GM12878 (cell line): ENCODE data around the gene GNGT1. TPM values are rescaled to one million over a fixed set of nuclear protein-coding genes. Genes with fewer than 3 reads are reported as not detected.
A peak's percentile ranks its signal among the peaks of the same experiment; 100 is the strongest.

Experiments used
- ATAC-seq: fragments of 200-7000 bp; cut with Tn5 transposase; 3 replicates; pipeline ENCODE4 v1.9.1; 2020; ENCODE audit warnings: mild to moderate bottlenecking, moderate library complexity
- BruUV-seq: library from RNA; stranded (reverse); fragments of 400-500 nt; replicated peaks from 2 replicates; lab custom pipeline; 2021; lab: Mats Ljungman, UMichigan
- CTCF ChIA-PET: fragments of 300-600 bp; sonication (Branson Sonifier 250); formaldehyde crosslinking; extraction: SDS; loops from one replicate; lab custom pipeline; 2021; ENCODE audit warnings: inconsistent platforms; lab: Yijun Ruan, JAX
- POLR2A ChIA-PET: fragments of 350-600 bp; formaldehyde crosslinking; extraction: SDS; loops from one replicate; lab custom pipeline; 2021; ENCODE audit warnings: inconsistent platforms; lab: Charles Lee
- RAD21 ChIA-PET: fragments of 300-600 bp; sonication (Branson Sonifier 250); formaldehyde crosslinking; loops from one replicate; lab custom pipeline; 2023; ENCODE audit warnings: antibody characterized with exemption; ENCODE audit not compliant: unreplicated experiment; lab: Charles Lee
- SMC1A ChIA-PET: fragments of 300-600 bp; sonication (Branson Sonifier 250); formaldehyde crosslinking; loops from one replicate; lab custom pipeline; 2023; ENCODE audit not compliant: unreplicated experiment, uncharacterized antibody; lab: Charles Lee
- DNase-seq: peaks from one replicate; pipeline ENCODE4 v3.0.0-alpha.2; 2011; ENCODE audit warnings: low read depth, low spot score
- FAIRE-seq: peaks from 3 replicates; lab custom pipeline; 2011; peaks lifted over from hg19 to GRCh38; lab: Jason Lieb, UNC
- H2AFZ ChIP-seq: 2 replicates; pipeline ENCODE4 v1.6.0; 2011; ENCODE audit warnings: low read depth, low read length, control low read depth; ENCODE audit not compliant: control insufficient read depth
- H3K27ac ChIP-seq: 2 replicates; pipeline ENCODE4 v1.5.1; 2011; ENCODE audit warnings: control low read depth; ENCODE audit not compliant: control insufficient read depth, insufficient read depth
- H3K27me3 ChIP-seq, 2 experiments: replicated peaks in 1 of 2; 2 replicates each; pipeline versions ENCODE4 v1.6.0 to v1.6.1; 2011; ENCODE audit warnings: low read length in 1 of 2; ENCODE audit not compliant: control insufficient read depth in 2 of 2, insufficient read depth in 2 of 2
- H3K36me3 ChIP-seq, 2 experiments: 2 replicates each; pipeline ENCODE4 v1.5.1; 2011; ENCODE audit warnings: low read length in 1 of 2; ENCODE audit not compliant: control insufficient read depth in 2 of 2, insufficient read depth in 2 of 2
- H3K4me1 ChIP-seq: 2 replicates; pipeline ENCODE4 v1.6.1; 2011; ENCODE audit warnings: mild to moderate bottlenecking, low read length, moderate library complexity, mixed read lengths; ENCODE audit not compliant: control insufficient read depth, insufficient read depth
- H3K4me2 ChIP-seq: 2 replicates; pipeline ENCODE4 v1.6.0; 2011; ENCODE audit warnings: control low read depth; ENCODE audit not compliant: control insufficient read depth, insufficient read depth
- H3K4me3 ChIP-seq: fragments of 200-600 bp; sonication (generic); 2 replicates; pipeline ENCODE4 v1.5.1; 2016
- H3K79me2 ChIP-seq: 2 replicates; pipeline ENCODE4 v1.6.0; 2011; ENCODE audit warnings: low read length; ENCODE audit not compliant: control insufficient read depth, insufficient read depth
- H3K9ac ChIP-seq: 2 replicates; pipeline ENCODE4 v1.8.0; 2011; ENCODE audit warnings: low read length, control low read depth, mixed read lengths; ENCODE audit not compliant: control insufficient read depth, insufficient read depth
- H3K9me3 ChIP-seq: replicated peaks from 3 replicates; pipeline ENCODE4 v1.5.1; 2011; ENCODE audit warnings: mild to moderate bottlenecking, low read length; ENCODE audit not compliant: control insufficient read depth, insufficient read depth
- H4K20me1 ChIP-seq: 2 replicates; pipeline ENCODE4 v1.6.0; 2011; ENCODE audit not compliant: control insufficient read depth, insufficient read depth
- ASH2L ChIP-seq: fragments of 300-600, 200-600 bp; sonication (generic); IDR thresholded peaks from 2 replicates; pipeline ENCODE4 v1.6.1; 2017; ENCODE audit warnings: low read depth, mild to moderate bottlenecking, borderline replicate concordance
- ATF2 ChIP-seq: IDR thresholded peaks from 2 replicates; pipeline ENCODE4 v1.6.1; 2012; ENCODE audit warnings: low read length, inconsistent platforms
- CBX3 ChIP-seq: fragments of 200-600 bp; sonication (generic); IDR thresholded peaks from 2 replicates; pipeline ENCODE4 v1.6.1; 2016; ENCODE audit warnings: low read depth, borderline replicate concordance
- CEBPB ChIP-seq, 2 experiments: fragments of 150-350 bp in 1 of 2; IDR thresholded peaks; 2 replicates each; pipeline ENCODE4 v1.6.1; 2012 to 2014; ENCODE audit warnings: low read depth in 2 of 2, low read length in 2 of 2, borderline replicate concordance in 1 of 2, inconsistent platforms in 1 of 2
- EGR1 ChIP-seq, 2 experiments: IDR thresholded peaks; 1 replicate in 1 of 2; 2 replicates in 1 of 2; pipeline ENCODE4 v1.6.1; 2011 to 2012; ENCODE audit warnings: low read depth in 2 of 2, low read length in 2 of 2, borderline replicate concordance in 1 of 2, mild to moderate bottlenecking in 1 of 2, moderate library complexity in 1 of 2
- GATAD2B ChIP-seq: fragments of 450-650 bp; conservative IDR thresholded peaks from 2 replicates; pipeline ENCODE4 v1.6.1; 2017; ENCODE audit warnings: low read depth, mild to moderate bottlenecking, moderate library complexity
- HCFC1 ChIP-seq: fragments of 150-350 bp; IDR thresholded peaks from 2 replicates; pipeline ENCODE4 v1.6.1; 2014; ENCODE audit warnings: low read length
- HDAC2 ChIP-seq: fragments of 200-600 bp; sonication (generic); IDR thresholded peaks from 2 replicates; pipeline ENCODE4 v1.6.1; 2017
- HDAC6 ChIP-seq: fragments of 200-600 bp; sonication (generic); IDR thresholded peaks from one replicate; pipeline ENCODE4 v1.8.0; 2017; ENCODE audit warnings: antibody characterized with exemption; ENCODE audit not compliant: unreplicated experiment
- IRF3 ChIP-seq: fragments of 450-650 bp; IDR thresholded peaks from 2 replicates; pipeline ENCODE4 v1.6.1; 2014; ENCODE audit warnings: mild to moderate bottlenecking
- LARP7 ChIP-seq: fragments of 450-650 bp; IDR thresholded peaks from 2 replicates; pipeline ENCODE4 v1.6.1; 2017; ENCODE audit warnings: mild to moderate bottlenecking
- NFYA ChIP-seq: IDR thresholded peaks from 2 replicates; pipeline ENCODE4 v1.6.1; 2011; ENCODE audit warnings: low read depth, mild to moderate bottlenecking, low read length, improper control_type of control experiment, borderline replicate concordance
- NKRF ChIP-seq: fragments of 450-650 bp; conservative IDR thresholded peaks from 2 replicates; pipeline ENCODE4 v1.6.1; 2017; ENCODE audit warnings: mild to moderate bottlenecking, moderate library complexity
- RAD51 ChIP-seq: fragments of 450-650 bp; IDR thresholded peaks from 2 replicates; pipeline ENCODE4 v1.6.1; 2016; ENCODE audit warnings: moderate library complexity, mild to moderate bottlenecking, inconsistent platforms
- RUNX3 ChIP-seq: IDR thresholded peaks from 2 replicates; pipeline ENCODE4 v1.6.1; 2012; ENCODE audit warnings: low read length, inconsistent platforms
- TCF3 ChIP-seq: IDR thresholded peaks from 2 replicates; pipeline ENCODE4 v1.6.1; 2012; ENCODE audit warnings: low read depth, mild to moderate bottlenecking, low read length, borderline replicate concordance; ENCODE audit not compliant: insufficient read depth
- ZBTB4 ChIP-seq: fragments of 450-650 bp; formaldehyde crosslinking; IDR thresholded peaks from 2 replicates; pipeline ENCODE4 v1.4.0; 2022; ENCODE audit warnings: mild to moderate bottlenecking, moderate library complexity
- WGBS: methylation state at CpG from one replicate; pipeline ENCODE4 v1.1.6; 2016; ENCODE audit warnings: low lambda C conversion rate; ENCODE audit not compliant: insufficient replicate concordance, insufficient coverage; ENCODE audit errors: missing lambda C conversion rate; 5-methylcytosine and 5-hydroxymethylcytosine counted together
- in situ Hi-C: fragments of 300-500 bp; cut with MboI; formaldehyde crosslinking; loops from 9 replicates; pipeline ENCODE4 v1.14.3; 2018; ENCODE audit warnings: mixed read lengths
- intact Hi-C: fragments of 100-400 bp; cut with micrococcal nuclease; formaldehyde crosslinking; loops from one replicate; pipeline ENCODE4 v1.14.2; 2022; ENCODE audit not compliant: unreplicated experiment
- polyA plus RNA-seq, 11 experiments: library from polyadenylated mRNA; depleted of rRNA in 4 of 11; unstranded in 6 of 11; stranded (reverse) in 5 of 11; fragments of >200 nt; fragmentation: Nextera tagmentation in 4 of 11; fragmentation: Illumina TruSeq in 1 of 11; extraction: Ambion mirVana in 4 of 11; extraction: Trizol in 1 of 11; gene quantifications; 1 replicate in 1 of 11; 2 replicates in 10 of 11; pipeline versions ENCODE4 v1.2.1 to v1.2.3, GENCODE V29; 2011 to 2016; ENCODE audit warnings: inconsistent platforms in 2 of 11, missing spikeins in 2 of 11, low read depth in 1 of 11
- total RNA-seq, 4 experiments: library from RNA; depleted of rRNA in 3 of 4; stranded (reverse); fragments of >200 nt in 3 of 4; fragmentation: Illumina TruSeq in 1 of 4; extraction: Trizol in 1 of 4; gene quantifications; 2 replicates each; pipeline versions ENCODE4 v1.2.1 to v1.2.3, GENCODE V29; 2013 to 2021

GNGT1 gene
- total and polyA plus RNA-seq, 10 of the 15 experiments (the other 5 are each of a cell fraction or from before 2014, with no cell fraction given), result not detected

- SMC1A ChIA-PET, result interaction anchor here (1.0 kb wide), 1 partner anchor 38 kb away, joined by 3 read pairs; no protein-coding TSS in a partner anchor
- CTCF ChIA-PET, result no interaction called here
- H3K9ac ChIP-seq, result no peak overlapping the region
- no peak overlapping the region for H2AFZ ChIP-seq
- ATAC-seq (no peak), FAIRE-seq (peak; percentile 13), DNase-seq (no peak)
- no peak overlapping the region for H3K4me2 ChIP-seq
- POLR2A ChIA-PET, result no interaction called here
- H3K79me2 ChIP-seq, result no peaks in the 10 kb centered on the region
- no peaks in the 10 kb centered on the region for H3K27me3 ChIP-seq
- BruUV-seq, result no TSS peak
- no peaks in the 10 kb centered on the region for H3K4me1 ChIP-seq
- in situ Hi-C loops (no loop called here), intact Hi-C loops (no loop called here)
- H3K36me3 ChIP-seq, result no peaks in the 10 kb centered on the region
- no peak overlapping the region for H3K27ac ChIP-seq
- RAD21 ChIA-PET, result no interaction called here
- H4K20me1 ChIP-seq, result no peaks in the 10 kb centered on the region
- no peak for TF ChIP-seq CEBPB (IDR thresholded peaks at IDR 0.05; ENCODE audit: borderline replicate concordance in 1 of 2, low read depth in 2 of 2, low read length in 2 of 2)
- TF ChIP-seq HDAC6, result no peak
- no peak for TF ChIP-seq ASH2L
- TF ChIP-seq TCF3, result no peak
- no peak for TF ChIP-seq EGR1 (IDR thresholded peaks at IDR 0.05; ENCODE audit: borderline replicate concordance in 1 of 2, low read depth in 2 of 2, low read length in 2 of 2)
- TF ChIP-seq GATAD2B, result no peak
- no peak for TF ChIP-seq RUNX3
- TF ChIP-seq CBX3, result no peak
- no peak for TF ChIP-seq NKRF
- TF ChIP-seq LARP7, result no peak
- no peak for TF ChIP-seq ATF2
- no peak for TF ChIP-seq IRF3
- no peak for TF ChIP-seq ZBTB4 (CRISPR knock-in tag)
- TF ChIP-seq HCFC1, result no peak
- no peak for TF ChIP-seq NFYA
- no peak for TF ChIP-seq RAD51
- TF ChIP-seq HDAC2, result no peak
- 36% methylated on average over 2 of the region's 2 CpGs for WGBS
- H3K9me3 ChIP-seq, result no peaks in the 10 kb centered on the region
- H3K4me3 ChIP-seq, result no peak overlapping the region
Observed at GRCh38 chr7:93858857-93859256, 47.5 kb upstream of the GNGT1 start.
